AG04449 (cell line): Measurements from ENCODE around the gene KIDINS220.

Experiments used
- CTCF ChIA-PET: fragments of 350-600 bp; formaldehyde crosslinking; extraction: SDS; loops from one replicate; lab custom pipeline; 2021; ENCODE audit warnings: antibody characterized with exemption; lab: Yijun Ruan, JAX
- POLR2A ChIA-PET: fragments of 400-600, 350-600 bp; formaldehyde crosslinking; extraction: SDS; loops from one replicate; lab custom pipeline; 2020; ENCODE audit warnings: antibody characterized with exemption, inconsistent platforms; lab: Yijun Ruan, JAX
- DNase-seq: peaks from one replicate; pipeline ENCODE4 v3.0.0-alpha.2; 2010; ENCODE audit warnings: low read depth, low spot score
- H3K4me3 ChIP-seq: 2 replicates; pipeline ENCODE4 v1.5.1; 2011; ENCODE audit warnings: low read depth, mild to moderate bottlenecking, control low read depth, low read length
- TF ChIP-seq, protein P1 (sequence below): IDR thresholded peaks from one replicate; pipeline ENCODE4 v1.5.1; 2011; ENCODE audit warnings: mild to moderate bottlenecking, moderate library complexity, low read length, control low read depth, inconsistent platforms; ENCODE audit not compliant: insufficient read depth; ENCODE audit errors: missing control alignments

The KIDINS220 gene

GRCh38 chr2:8877894-8878293 is 40.5 kb upstream of the KIDINS220 start:
- no peak for DNase-seq
- TF ChIP-seq, protein P1, sequence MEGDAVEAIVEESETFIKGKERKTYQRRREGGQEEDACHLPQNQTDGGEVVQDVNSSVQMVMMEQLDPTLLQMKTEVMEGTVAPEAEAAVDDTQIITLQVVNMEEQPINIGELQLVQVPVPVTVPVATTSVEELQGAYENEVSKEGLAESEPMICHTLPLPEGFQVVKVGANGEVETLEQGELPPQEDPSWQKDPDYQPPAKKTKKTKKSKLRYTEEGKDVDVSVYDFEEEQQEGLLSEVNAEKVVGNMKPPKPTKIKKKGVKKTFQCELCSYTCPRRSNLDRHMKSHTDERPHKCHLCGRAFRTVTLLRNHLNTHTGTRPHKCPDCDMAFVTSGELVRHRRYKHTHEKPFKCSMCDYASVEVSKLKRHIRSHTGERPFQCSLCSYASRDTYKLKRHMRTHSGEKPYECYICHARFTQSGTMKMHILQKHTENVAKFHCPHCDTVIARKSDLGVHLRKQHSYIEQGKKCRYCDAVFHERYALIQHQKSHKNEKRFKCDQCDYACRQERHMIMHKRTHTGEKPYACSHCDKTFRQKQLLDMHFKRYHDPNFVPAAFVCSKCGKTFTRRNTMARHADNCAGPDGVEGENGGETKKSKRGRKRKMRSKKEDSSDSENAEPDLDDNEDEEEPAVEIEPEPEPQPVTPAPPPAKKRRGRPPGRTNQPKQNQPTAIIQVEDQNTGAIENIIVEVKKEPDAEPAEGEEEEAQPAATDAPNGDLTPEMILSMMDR, result no peak

DNA sequence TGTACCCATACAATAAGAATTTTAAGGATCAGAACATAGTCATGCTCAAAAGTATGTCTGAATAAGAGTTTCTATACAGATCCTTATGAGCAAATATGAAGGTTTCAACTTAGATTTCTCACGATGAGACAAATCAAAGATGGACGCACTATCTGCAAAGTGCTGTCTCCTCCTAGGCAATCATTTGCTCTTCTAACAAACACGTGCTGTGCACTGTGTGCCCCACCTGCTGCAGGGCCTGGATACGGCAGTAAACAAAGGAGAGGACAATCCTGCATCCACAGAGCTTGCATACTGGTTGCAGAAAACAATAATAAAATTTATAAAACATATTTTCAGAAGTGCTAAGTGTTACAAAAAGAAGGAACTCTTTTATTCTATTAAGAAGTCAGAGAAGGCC is 39.9 kb upstream of the KIDINS220 start:
- ChIA-PET CTCF (interaction anchor here (0.7 to 5.9 kb wide), 4 partner anchors 9 to 262 kb away, joined by 3 to 120 read pairs (median 6); no protein-coding TSS in a partner anchor), POLR2A (no interaction called here)
- no peak overlapping the region for H3K4me3 ChIP-seq
- TF ChIP-seq, protein P1, result no peak
- no peak for DNase-seq

More at GRCh38 chr2:8877894-8878293, 40.5 kb upstream of the KIDINS220 start:
- H3K4me3 ChIP-seq, result no peak overlapping the region
- CTCF ChIA-PET, result interaction anchor here (0.7 to 3.1 kb wide), 7 partner anchors 8 to 494 kb away, joined by 3 to 19 read pairs (median 3); no protein-coding TSS in a partner anchor
- POLR2A ChIA-PET, result no interaction called here

GRCh38 chr2:8876628-8877027 is 39.2 kb upstream of the KIDINS220 start:
- ChIA-PET POLR2A (no interaction called here), CTCF (interaction anchor here (1.9 to 5.9 kb wide), 2 partner anchors 9 to 262 kb away, joined by 9 to 120 read pairs; no protein-coding TSS in a partner anchor)
- H3K4me3 ChIP-seq, result no peak overlapping the region
- TF ChIP-seq, protein P1, result no peak
- no peak for DNase-seq

- no peak overlapping the region for H3K4me3 ChIP-seq
- ChIA-PET POLR2A (no interaction called here), CTCF (interaction anchor here (0.6 to 5.9 kb wide), 28 partner anchors 8 to 1777 kb away, joined by 3 to 120 read pairs (median 4); partner anchors contain the start of gene KIDINS220)
- TF ChIP-seq, protein P1, result peak; percentile 39
- peak; percentile 23 for DNase-seq
Observed at GRCh38 chr2:8872821-8873432, 35.5 kb upstream of the KIDINS220 start.

DNA sequence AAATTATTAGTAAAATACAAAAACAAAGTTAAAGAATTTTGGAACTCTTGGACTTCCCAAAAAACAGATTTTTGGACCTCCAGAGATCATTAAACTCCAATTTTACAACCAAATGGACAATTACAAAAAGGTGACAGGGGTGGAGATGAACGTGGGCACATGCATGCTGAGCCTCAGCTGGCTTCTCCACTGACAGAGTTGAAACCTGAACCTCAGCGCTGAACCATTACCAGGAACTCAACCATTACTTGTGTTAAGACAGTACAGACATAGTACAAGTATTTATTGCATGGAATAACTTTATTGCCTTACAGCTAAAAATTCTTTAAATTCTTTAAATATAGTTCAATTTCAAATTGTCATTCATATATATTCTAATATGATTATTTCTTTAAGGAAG is 33.0 kb upstream of the KIDINS220 start:
- TF ChIP-seq, protein P1, result no peak
- ChIA-PET POLR2A (no interaction called here), CTCF (interaction anchor here (0.7 to 1.0 kb wide), 2 partner anchors 247 to 269 kb away, joined by 3 read pairs; no protein-coding TSS in a partner anchor)
- no peak for DNase-seq
- no peak overlapping the region for H3K4me3 ChIP-seq

DNA sequence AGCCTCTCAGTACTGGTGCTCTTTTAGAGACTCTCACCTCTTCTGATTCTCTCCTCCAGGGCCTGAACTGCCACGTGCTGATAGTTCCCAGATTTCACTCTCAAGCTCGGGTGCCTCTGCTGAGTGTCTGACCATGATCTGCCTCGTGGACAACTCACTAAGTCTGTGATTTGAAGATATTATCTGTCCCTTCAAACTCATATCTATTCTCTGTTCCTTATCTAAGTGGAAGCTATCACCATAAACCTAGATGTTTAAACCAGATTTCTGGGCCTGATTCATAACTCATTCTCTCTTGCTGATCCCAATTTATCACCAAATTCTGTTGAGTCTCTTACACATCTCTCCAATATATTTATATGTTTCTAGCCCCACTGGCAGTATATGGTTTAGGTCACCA is 29.9 kb upstream of the KIDINS220 start:
- ChIA-PET POLR2A (no interaction called here), CTCF (interaction anchor here (0.8 to 2.5 kb wide), 7 partner anchors 10 to 275 kb away, joined by 3 to 11 read pairs (median 4); no protein-coding TSS in a partner anchor)
- TF ChIP-seq, protein P1, result no peak
- no peak overlapping the region for H3K4me3 ChIP-seq
- no peak for DNase-seq
